Spinal cord (tissue), 10 donors: Measurements from ENCODE around the gene SLC12A7. TPM values are rescaled to one million over a fixed set of nuclear protein-coding genes. Genes with fewer than 3 reads are reported as not detected.

Source experiments
- DNase-seq, 6 donors: peaks; one replicate each; pipeline versions ENCODE4 v3.0.0 to v3.0.0-alpha.2; 2013 to 2015; ENCODE audit warnings: low spot score in 6 of 6, low read depth in 4 of 6
- H3K27ac ChIP-seq: one replicate; pipeline ENCODE4 v1.5.1; 2013; ENCODE audit warnings: low read depth, low read length, control low read depth
- H3K27me3 ChIP-seq: one replicate; pipeline ENCODE4 v1.6.1; 2013; ENCODE audit warnings: low read length; ENCODE audit not compliant: control insufficient read depth, insufficient read depth
- H3K36me3 ChIP-seq: one replicate; pipeline ENCODE4 v1.6.1; 2013; ENCODE audit warnings: low read length; ENCODE audit not compliant: control insufficient read depth, insufficient read depth
- H3K4me1 ChIP-seq: one replicate; pipeline ENCODE4 v1.6.1; 2013; ENCODE audit warnings: low read length; ENCODE audit not compliant: control insufficient read depth, insufficient read depth
- H3K4me3 ChIP-seq: one replicate; pipeline ENCODE4 v1.5.1; 2013; ENCODE audit warnings: low read depth, low read length, control low read depth
- H3K9me3 ChIP-seq: one replicate; pipeline ENCODE4 v1.6.1; 2013; ENCODE audit warnings: low read length; ENCODE audit not compliant: control insufficient read depth, insufficient read depth
- WGBS: methylation state at CpG from one replicate; pipeline ENCODE4 v1.1.5; 2013; ENCODE audit warnings: missing lambda C conversion rate; ENCODE audit not compliant: insufficient coverage; 5-methylcytosine and 5-hydroxymethylcytosine counted together
- polyA plus RNA-seq, 2 donors: library from polyadenylated mRNA; unstranded; fragments of 120-200 nt; gene quantifications; one replicate each; pipeline ENCODE4 v1.2.1, GENCODE V29; 2013; ENCODE audit not compliant: insufficient read length in 2 of 2
- total RNA-seq, 2 donors: library from RNA; depleted of rRNA in 1 of 2; stranded (reverse); fragments of 120-200 nt in 1 of 2; fragments of >200 nt in 1 of 2; gene quantifications; one replicate each; pipeline versions ENCODE4 v1.2.3 to v1.2.4, GENCODE V29; 2013 to 2014
- donor health status: healthy.

Gene SLC12A7
- total and polyA plus RNA-seq, 4 donors, result 8.7 to 21.3 (median 16.4) TPM

DNA sequence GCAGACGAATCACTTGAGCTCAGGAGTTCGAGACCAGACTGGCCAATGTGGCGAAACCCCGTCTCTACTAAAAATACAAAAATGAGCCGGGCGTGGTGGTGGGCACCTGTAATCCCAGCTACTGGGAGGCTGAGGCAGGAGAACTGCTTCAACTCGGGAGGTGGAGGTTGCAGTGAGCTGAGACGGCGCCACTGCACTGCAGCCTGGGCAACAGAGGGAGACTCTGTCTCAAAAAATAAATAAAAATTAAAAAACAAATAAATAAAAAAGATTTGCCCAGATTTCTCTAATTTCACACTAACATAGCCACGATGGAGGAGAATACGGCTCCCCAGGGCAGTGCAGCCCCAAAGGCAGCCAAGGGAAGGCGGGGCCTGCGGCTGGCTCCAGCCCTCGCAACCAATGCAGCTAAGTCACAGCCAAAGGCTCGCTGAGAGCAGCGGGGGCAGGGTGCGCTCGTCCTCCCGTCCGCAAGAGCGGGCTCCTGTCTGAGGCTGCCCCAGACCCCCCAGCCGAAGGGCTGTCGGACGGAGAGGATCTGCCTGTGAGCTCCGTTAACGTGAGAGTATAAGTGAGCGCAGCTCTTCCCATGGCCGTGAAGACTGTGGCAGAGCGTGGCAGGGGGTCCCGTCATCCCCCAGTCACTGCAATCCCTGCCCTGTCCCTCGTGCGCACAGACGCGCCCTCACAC, 43.5 kb downstream of the SLC12A7 start:
- DNase-seq, result no peak
- WGBS, result 71% methylated on average over 32 of the region's 34 CpGs
- Histone ChIP-seq H3K36me3 (peaks cover 32% of the 10 kb centered on the region), H3K9me3 (no peaks in the 10 kb centered on the region), H3K27ac (no peak overlapping the region), H3K27me3 (no peaks in the 10 kb centered on the region), H3K4me3 (no peak overlapping the region), H3K4me1 (peaks cover 7% of the 10 kb centered on the region)

DNA sequence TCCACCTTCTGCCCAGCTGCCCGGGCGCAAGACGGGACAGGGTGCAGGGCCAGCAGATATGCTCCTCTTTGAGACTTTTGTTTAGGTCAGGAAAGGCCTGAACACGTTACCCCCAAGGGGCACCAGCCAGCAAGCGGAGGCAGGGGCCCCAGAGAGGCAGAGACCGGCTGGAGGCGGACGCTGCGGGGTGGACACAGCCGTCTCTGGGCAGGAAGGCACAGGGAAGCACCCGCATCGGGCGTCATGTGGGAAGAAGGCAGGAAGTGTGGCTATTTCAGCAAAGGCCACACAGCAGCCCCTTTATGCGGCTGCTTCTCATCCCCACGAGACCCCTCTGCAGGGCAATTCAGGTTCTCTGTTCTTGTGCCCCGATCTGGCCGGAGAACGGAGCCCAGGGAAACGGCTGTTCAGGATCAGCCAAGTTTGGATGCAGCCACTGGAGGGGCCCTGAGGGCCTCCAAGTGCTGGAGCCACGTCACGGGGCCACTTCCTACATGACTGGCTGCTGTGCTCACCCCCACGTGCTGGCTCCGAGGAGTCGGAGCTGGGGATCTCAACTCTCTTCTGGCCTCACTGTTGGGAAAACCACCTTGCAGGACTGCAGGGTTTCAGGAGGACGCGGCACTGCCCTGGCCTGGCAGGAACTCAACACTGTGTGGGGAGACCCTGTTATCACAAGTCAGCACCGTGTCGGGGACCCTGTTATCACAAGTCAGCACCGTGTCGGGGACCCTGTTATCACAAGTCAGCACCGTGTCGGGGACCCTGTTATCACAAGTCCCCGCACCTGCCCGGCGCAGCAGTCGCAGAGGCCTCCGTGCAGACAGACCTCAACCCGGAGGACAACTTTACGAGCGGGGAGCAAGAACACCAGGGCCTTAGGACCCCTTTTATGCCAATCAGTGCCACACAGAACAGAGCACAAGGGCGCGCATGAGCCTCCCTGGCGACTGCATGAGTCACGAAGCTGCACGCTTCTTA, 44.4 kb downstream of the SLC12A7 start:
- no peak for DNase-seq
- Histone ChIP-seq H3K27ac (no peak overlapping the region), H3K27me3 (no peaks in the 10 kb centered on the region), H3K4me3 (no peak overlapping the region), H3K4me1 (peaks cover 7% of the 10 kb centered on the region), H3K36me3 (peaks cover 38% of the 10 kb centered on the region), H3K9me3 (no peaks in the 10 kb centered on the region)
- WGBS, result 89% methylated on average over 45 of the region's 45 CpGs

DNA sequence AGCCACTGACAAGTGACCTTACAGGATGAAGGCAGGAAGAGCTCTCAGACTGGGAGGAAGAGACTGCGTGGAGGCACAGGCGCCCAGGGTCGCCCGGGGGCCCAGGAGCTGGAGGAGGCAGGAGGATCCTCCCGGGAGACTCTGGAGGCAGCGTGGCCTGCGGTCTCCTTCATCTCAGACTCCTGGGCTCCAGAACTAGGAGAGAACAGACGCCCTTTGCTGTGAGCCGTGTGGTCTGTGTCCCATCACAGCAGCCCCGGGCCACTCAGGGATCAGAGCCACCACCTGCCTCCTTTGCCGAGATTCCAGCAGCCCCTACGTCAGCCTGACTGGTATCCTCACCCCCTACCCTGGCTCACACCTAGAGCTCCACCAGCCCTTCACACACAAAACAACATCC, 45.2 kb downstream of the SLC12A7 start:
- peaks cover 7% of the 10 kb centered on the region for H3K4me1 ChIP-seq
- H3K36me3 ChIP-seq, result peaks cover 41% of the 10 kb centered on the region
- WGBS, result 88% methylated on average over 12 of the region's 12 CpGs
- no peak for DNase-seq
- no peaks in the 10 kb centered on the region for H3K27me3 ChIP-seq
- H3K4me3 ChIP-seq, result no peak overlapping the region
- H3K9me3 ChIP-seq, result no peaks in the 10 kb centered on the region
- H3K27ac ChIP-seq, result no peak overlapping the region

DNA sequence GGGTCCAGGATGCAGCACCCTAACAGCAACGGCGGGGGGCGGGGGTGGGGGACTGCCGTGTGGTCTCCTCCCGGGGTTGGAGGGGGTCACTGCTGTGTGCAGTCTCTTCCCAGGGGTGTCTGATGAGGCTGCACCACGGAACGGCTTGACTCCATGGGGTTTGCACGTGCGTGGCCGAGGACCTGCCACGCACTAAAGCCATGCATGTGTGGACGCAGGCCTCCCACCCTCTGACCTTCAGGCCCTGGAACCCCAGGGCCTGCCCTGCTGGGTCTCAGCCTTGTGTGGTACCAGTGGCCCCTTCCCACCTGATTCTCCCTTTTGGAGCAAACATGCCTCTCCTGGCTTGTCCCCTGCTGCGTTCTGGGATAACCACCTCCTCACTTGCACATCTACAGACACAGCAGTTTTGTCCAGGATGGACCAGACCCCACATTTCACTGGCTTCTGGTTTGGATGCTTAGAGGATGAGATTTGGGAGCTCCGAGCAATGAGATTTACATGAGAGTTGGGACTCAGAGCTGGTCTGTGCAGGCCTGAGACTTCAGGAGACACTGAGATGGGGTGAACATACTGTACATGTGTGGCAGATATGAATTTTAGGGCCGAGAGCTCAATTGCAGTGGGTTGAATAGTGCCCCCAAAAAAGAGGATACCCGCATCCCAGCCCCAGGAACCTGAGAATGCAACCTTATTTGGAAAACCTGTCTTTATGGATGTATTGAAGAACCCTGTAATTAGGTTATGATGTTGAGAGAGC, 45.8 kb downstream of the SLC12A7 start:
- DNase-seq, result no peak
- Histone ChIP-seq H3K4me1 (peaks cover 7% of the 10 kb centered on the region), H3K27me3 (no peaks in the 10 kb centered on the region), H3K27ac (no peak overlapping the region), H3K4me3 (no peak overlapping the region), H3K36me3 (peaks cover 41% of the 10 kb centered on the region), H3K9me3 (no peaks in the 10 kb centered on the region)
- WGBS, result 91% methylated on average over 16 of the region's 16 CpGs

DNA sequence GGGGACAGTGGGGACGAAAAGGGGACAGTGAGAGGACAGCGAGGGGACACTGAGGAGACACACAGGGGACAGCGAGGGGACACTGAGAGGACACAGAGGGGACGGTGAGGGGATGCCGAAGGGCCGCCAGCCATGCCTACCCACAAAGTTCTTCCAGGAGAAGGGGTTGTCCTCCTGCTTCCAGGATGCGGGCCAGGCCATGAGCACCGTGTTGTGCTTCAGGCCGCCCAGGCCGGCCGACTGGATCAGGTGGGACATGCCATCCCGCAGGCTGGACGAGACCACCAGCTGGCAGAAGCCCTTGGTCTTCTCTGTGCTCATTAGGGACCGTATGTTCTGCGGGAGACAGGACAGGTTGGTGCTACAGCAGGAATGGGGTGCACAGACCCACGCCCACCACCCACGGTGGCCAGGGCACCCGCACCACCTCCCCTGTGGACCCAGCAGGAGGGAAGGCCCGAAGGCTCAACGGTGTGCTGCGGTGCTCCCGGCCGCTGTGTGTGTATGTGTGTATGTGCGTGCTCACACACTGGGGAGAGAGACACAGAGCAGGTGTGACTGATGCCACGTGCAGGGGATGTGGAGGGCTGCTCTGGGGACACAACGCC, 46.6 kb downstream of the SLC12A7 start:
- H3K36me3 ChIP-seq, result peaks cover 47% of the 10 kb centered on the region
- H3K9me3 ChIP-seq, result no peaks in the 10 kb centered on the region
- WGBS, result 96% methylated on average over 18 of the region's 26 CpGs
- no peaks in the 10 kb centered on the region for H3K27me3 ChIP-seq
- no peak overlapping the region for H3K4me3 ChIP-seq
- no peak overlapping the region for H3K27ac ChIP-seq
- no peak for DNase-seq
- H3K4me1 ChIP-seq, result peaks cover 7% of the 10 kb centered on the region

DNA sequence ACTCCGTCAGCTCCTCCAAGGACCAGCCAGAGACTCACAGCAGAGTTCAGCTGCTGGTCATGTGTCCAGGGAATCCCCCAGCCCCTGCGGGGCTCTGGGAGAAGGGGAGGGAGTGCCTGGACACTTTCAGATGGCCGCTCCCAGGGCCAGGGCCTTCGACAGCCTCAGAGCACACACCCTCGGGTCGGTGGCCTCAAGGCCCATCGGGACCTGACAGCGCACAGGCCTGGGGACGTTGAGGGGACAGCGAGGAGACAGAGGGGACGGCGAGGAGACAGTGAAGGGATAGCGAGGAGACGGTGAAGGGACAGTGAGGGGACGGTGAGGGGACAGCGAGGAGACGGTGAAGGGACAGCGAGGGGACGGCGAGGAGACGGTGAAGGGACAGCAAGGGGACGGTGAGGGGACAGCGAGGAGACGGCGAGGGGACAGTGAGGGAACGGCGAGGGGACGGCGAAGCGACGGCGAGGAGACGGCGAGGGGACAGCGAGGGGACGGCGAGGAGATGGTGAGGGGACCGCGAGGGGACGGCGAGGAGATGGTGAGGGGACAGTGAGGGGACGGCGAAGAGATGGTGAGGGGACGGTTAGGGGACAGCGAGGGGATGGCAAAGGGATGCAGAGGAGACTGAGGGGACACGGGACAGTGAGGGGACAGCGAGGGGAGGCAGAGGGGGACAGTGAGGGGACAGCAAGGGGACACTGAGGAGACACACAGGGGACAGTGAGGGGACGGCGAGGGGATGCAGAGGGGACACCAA, 47.3 kb downstream of the SLC12A7 start:
- H3K27ac ChIP-seq, result no peak overlapping the region
- no peak overlapping the region for H3K4me3 ChIP-seq
- peaks cover 53% of the 10 kb centered on the region for H3K36me3 ChIP-seq
- H3K9me3 ChIP-seq, result no peaks in the 10 kb centered on the region
- DNase-seq, result no peak
- WGBS, result 89% methylated on average over 48 of the region's 49 CpGs
- H3K4me1 ChIP-seq, result peaks cover 7% of the 10 kb centered on the region
- no peaks in the 10 kb centered on the region for H3K27me3 ChIP-seq

DNA sequence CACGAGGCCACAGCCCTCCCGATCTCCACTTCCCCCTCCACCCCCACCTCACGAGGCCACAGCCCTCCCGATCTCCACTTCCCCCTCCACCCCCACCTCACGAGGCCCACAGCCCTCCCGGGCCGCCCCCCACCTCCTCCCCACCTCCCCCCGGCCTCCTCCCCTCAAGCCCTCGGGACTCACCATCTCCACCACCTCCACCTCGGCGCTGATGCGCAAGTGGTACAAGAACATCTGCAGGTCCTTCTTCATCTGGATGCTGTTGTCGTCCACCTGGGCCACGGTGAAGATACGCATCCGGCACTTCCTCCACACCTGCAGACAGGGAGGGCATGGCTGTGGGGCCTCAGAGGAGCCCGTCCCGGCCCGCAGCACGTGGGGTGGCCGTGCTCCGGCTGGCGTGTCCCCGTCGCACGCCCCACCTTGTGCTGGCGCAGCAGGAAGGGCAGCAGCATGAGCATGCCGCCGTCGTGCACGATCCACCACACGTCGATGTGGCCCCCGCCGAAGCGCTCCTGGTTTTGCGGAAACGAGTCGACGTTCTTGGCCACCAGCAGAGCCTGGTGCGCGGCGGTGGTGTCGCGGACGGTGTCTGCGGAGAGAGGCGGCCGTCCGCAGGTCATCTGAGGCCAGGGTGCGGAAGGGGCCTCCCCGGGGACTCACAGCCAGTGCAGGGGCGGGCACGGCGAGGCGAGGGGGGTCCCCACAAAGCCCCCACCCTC, 48.0 kb downstream of the SLC12A7 start:
- 92% methylated on average over 40 of the region's 56 CpGs for WGBS
- DNase-seq, result no peak
- H3K36me3 ChIP-seq, result peaks cover 57% of the 10 kb centered on the region

DNA sequence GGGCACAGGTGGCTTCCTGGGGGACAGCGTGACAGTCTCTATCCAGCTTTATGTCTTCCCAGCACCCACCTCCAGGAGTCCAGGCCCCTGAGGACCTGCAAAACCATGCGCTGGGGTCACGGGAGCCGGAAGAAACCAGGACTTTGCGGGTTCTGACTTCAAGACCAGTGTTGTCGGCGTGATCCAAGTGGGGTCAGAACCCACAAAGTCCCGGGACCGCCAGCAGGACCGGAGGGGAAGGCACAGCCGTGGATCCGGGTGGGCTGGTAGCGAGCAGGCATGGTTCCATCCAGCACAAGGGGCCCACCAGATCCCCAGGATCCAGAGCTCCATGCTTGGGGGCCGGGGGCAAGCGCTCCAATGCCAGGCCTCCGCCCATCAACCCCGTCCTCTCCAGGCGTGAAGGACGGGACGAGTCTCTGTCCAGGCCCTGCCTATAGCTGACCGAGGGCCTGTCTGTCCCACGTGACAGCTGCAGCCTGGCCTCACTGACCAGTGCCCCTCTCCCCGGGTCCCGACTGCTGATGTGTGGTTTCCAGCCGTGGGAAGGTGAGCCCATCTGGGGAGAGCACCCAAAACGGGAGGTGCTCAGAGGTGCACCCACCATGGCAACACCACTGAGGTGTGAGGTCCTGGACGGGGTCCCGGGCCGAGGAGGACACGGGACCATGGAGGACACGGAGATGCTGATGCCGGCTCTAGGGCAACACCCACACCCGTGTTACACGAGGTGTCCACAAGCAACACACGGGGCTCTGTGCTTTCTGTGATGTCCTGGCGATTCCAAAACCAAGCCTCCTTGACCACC, 48.9 kb downstream of the SLC12A7 start:
- Histone ChIP-seq H3K27ac (no peak overlapping the region), H3K9me3 (no peaks in the 10 kb centered on the region), H3K4me3 (no peak overlapping the region), H3K27me3 (no peaks in the 10 kb centered on the region), H3K36me3 (peaks cover 65% of the 10 kb centered on the region), H3K4me1 (peaks cover 4% of the 10 kb centered on the region)
- WGBS, result 94% methylated on average over 35 of the region's 36 CpGs
- DNase-seq, result no peak

More for the DNA sequence above, 48.0 kb downstream of the SLC12A7 start:
- Histone ChIP-seq H3K27me3 (no peaks in the 10 kb centered on the region), H3K4me3 (no peak overlapping the region), H3K4me1 (peaks cover 4% of the 10 kb centered on the region), H3K9me3 (no peaks in the 10 kb centered on the region), H3K27ac (no peak overlapping the region)
